ENCODE measurements around the gene OR6C75.
"Not testable (repeated sequence)": the region's sequence is repeated elsewhere in the genome, so short reads cannot be mapped to it uniquely, and the experiment has no call there.

The OR6C75 gene

GRCh38 chr12:55362675-55363074, at the start of gene OR6C75:
Gene OR6C75 (plus strand): TSS chr12:55362975. CDS start chr12:55365111, 2,136 bp downstream.
- Mint-ChIP-seq H3K27me3 (peaks cover 23 to 24% of the 10 kb centered on the region in 2 donors), H3K27ac (no peak within 1 kb of the TSS), H3K9me3 (no peaks in the 10 kb centered on the region), H3K36me3 (no peaks in the 10 kb centered on the region), H3K4me3 (no peak within 1 kb of the TSS), H3K4me1 (no peaks in the 10 kb centered on the region)
- ATAC-seq (replicated peaks) (no peak), DNase-seq (no peak)

GRCh38 chr12:55314043-55314442, 48.7 kb upstream of the OR6C75 start, which contains the start of gene OR6C1:
Gene OR6C1 (plus strand): TSS chr12:55314343. CDS start chr12:55320600, 6,257 bp downstream.
- peaks cover 0 to under 1% of the 10 kb centered on the region in 2 donors for H3K9me3 Mint-ChIP-seq
- no peak for ATAC-seq (replicated peaks)
- H3K27ac Mint-ChIP-seq, result no peak within 1 kb of the TSS
- H3K4me3 Mint-ChIP-seq, result no peak within 1 kb of the TSS
- H3K36me3 Mint-ChIP-seq, result peaks cover 0 to under 1% of the 10 kb centered on the region in 2 donors
- H3K27me3 Mint-ChIP-seq, result peaks cover 10 to 30% of the 10 kb centered on the region in 2 donors
- DNase-seq, result no peak
- no peaks in the 10 kb centered on the region for H3K4me1 Mint-ChIP-seq

GRCh38 chr12:55320201-55320600, 42.6 kb upstream of the OR6C75 start:
- Mint-ChIP-seq H3K36me3 (peaks cover 0 to 3% of the 10 kb centered on the region in 2 donors), H3K9me3 (peaks cover 0 to 3% of the 10 kb centered on the region in 2 donors), H3K27me3 (peaks cover 17 to 42% of the 10 kb centered on the region in 2 donors), H3K27ac (no peak overlapping the region), H3K4me1 (no peaks in the 10 kb centered on the region), H3K4me3 (no peak overlapping the region)
- DNase-seq (no peak), ATAC-seq (replicated peaks) (no peak)

GRCh38 chr12:55325801-55326200, 37.0 kb upstream of the OR6C75 start:
- not testable (repeated sequence) for H3K36me3 Mint-ChIP-seq; ATAC-seq (replicated peaks); H3K9me3 Mint-ChIP-seq; DNase-seq; H3K4me1 Mint-ChIP-seq; H3K4me3 Mint-ChIP-seq; H3K27ac Mint-ChIP-seq
- H3K27me3 Mint-ChIP-seq, result peaks cover 15 to 20% of the 10 kb centered on the region in 2 donors

- Mint-ChIP-seq H3K27me3 (peaks cover 10 to 15% of the 10 kb centered on the region in 2 donors), H3K27ac (no peak within 1 kb of the TSS), H3K4me3 (no peak within 1 kb of the TSS), H3K4me1 (no peaks in the 10 kb centered on the region), H3K36me3 (no peaks in the 10 kb centered on the region), H3K9me3 (peaks cover 0 to 2% of the 10 kb centered on the region in 2 donors)
- ATAC-seq (replicated peaks) (no peak), DNase-seq (no peak)
These were observed 32.3 kb upstream of the OR6C75 start, which contains the start of gene OR6C3 for GRCh38 chr12:55330446-55330845. Gene OR6C3 (plus strand): TSS chr12:55330746. CDS start chr12:55331701, 955 bp downstream.

- H3K4me3 Mint-ChIP-seq, result no peak overlapping the region
These were observed 26.8 kb upstream of the OR6C75 start for GRCh38 chr12:55336002-55336401.

GRCh38 chr12:55355338-55355737, 7.4 kb upstream of the OR6C75 start:
- H3K27me3 Mint-ChIP-seq, result peaks cover 19 to 33% of the 10 kb centered on the region in 2 donors
- DNase-seq; H3K27ac Mint-ChIP-seq; H3K4me3 Mint-ChIP-seq; H3K36me3 Mint-ChIP-seq; ATAC-seq (replicated peaks); H3K4me1 Mint-ChIP-seq; H3K9me3 Mint-ChIP-seq: not testable (repeated sequence)

More at GRCh38 chr12:55336002-55336401, 26.8 kb upstream of the OR6C75 start:
- DNase-seq (no peak), ATAC-seq (replicated peaks) (no peak)
- Mint-ChIP-seq H3K27ac (no peak overlapping the region), H3K9me3 (no peaks in the 10 kb centered on the region), H3K27me3 (peaks cover 3 to 34% of the 10 kb centered on the region in 2 donors), H3K4me1 (no peaks in the 10 kb centered on the region), H3K36me3 (no peaks in the 10 kb centered on the region)

GRCh38 chr12:55365086-55365485, 2.3 kb downstream of the OR6C75 start:
- Mint-ChIP-seq H3K4me1 (no peaks in the 10 kb centered on the region), H3K27ac (no peak overlapping the region), H3K4me3 (no peak overlapping the region), H3K36me3 (no peaks in the 10 kb centered on the region), H3K9me3 (no peaks in the 10 kb centered on the region), H3K27me3 (peaks cover 14 to 18% of the 10 kb centered on the region in 2 donors)
- DNase-seq (no peak), ATAC-seq (replicated peaks) (no peak)

- Mint-ChIP-seq H3K4me3 (no peak overlapping the region), H3K9me3 (no peaks in the 10 kb centered on the region), H3K27ac (no peak overlapping the region), H3K27me3 (peaks cover 0 to 11% of the 10 kb centered on the region in 2 donors), H3K36me3 (no peaks in the 10 kb centered on the region), H3K4me1 (no peaks in the 10 kb centered on the region)
- DNase-seq (no peak), ATAC-seq (replicated peaks) (no peak)
These were observed 9.7 kb downstream of the OR6C75 start for GRCh38 chr12:55372521-55372920.

GRCh38 chr12:55385891-55386290, 23.1 kb downstream of the OR6C75 start:
- Mint-ChIP-seq H3K36me3 (no peaks in the 10 kb centered on the region), H3K9me3 (no peaks in the 10 kb centered on the region), H3K4me3 (no peak overlapping the region), H3K27me3 (peaks cover 3 to 19% of the 10 kb centered on the region in 2 donors), H3K27ac (no peak overlapping the region), H3K4me1 (peaks cover 0 to 1% of the 10 kb centered on the region in 2 donors)
- no peak for ATAC-seq (replicated peaks)
- DNase-seq, result no peak

GRCh38 chr12:55392032-55392795, 29.4 kb downstream of the OR6C75 start:
- H3K27me3 Mint-ChIP-seq, result peaks cover 7 to 26% of the 10 kb centered on the region in 2 donors
- no peak overlapping the region for H3K27ac Mint-ChIP-seq
- no peaks in the 10 kb centered on the region for H3K36me3 Mint-ChIP-seq
- H3K4me1 Mint-ChIP-seq, result no peaks in the 10 kb centered on the region
- no peak overlapping the region for H3K4me3 Mint-ChIP-seq
- ATAC-seq (replicated peaks) (no peak), DNase-seq (no peak)
- no peaks in the 10 kb centered on the region for H3K9me3 Mint-ChIP-seq

- DNase-seq (no peak), ATAC-seq (replicated peaks) (no peak)
- Mint-ChIP-seq H3K27ac (no peak overlapping the region), H3K4me1 (no peaks in the 10 kb centered on the region), H3K36me3 (no peaks in the 10 kb centered on the region), H3K27me3 (peaks cover 4 to 21% of the 10 kb centered on the region in 2 donors), H3K4me3 (no peak overlapping the region), H3K9me3 (no peaks in the 10 kb centered on the region)
These were observed 33.6 kb downstream of the OR6C75 start for GRCh38 chr12:55396326-55396725.

GRCh38 chr12:55400229-55400628, 37.5 kb downstream of the OR6C75 start, which contains the start of gene OR6C65:
Gene OR6C65 (plus strand): TSS chr12:55400529. CDS start chr12:55400529, 0 bp downstream.
- Mint-ChIP-seq H3K4me3 (no peak within 1 kb of the TSS), H3K27me3 (peaks cover 7 to 9% of the 10 kb centered on the region in 2 donors), H3K27ac (no peak within 1 kb of the TSS), H3K9me3 (peaks cover 0 to 1% of the 10 kb centered on the region in 2 donors), H3K4me1 (no peaks in the 10 kb centered on the region), H3K36me3 (no peaks in the 10 kb centered on the region)
- no peak for DNase-seq
- no peak for ATAC-seq (replicated peaks)

- no peak overlapping the region for H3K4me3 Mint-ChIP-seq
- H3K27me3 Mint-ChIP-seq, result peaks cover 5% of the 10 kb centered on the region in 2 donors
These were observed 45.1 kb downstream of the OR6C75 start for GRCh38 chr12:55407866-55408265.

GRCh38 chr12:55409133-55409532, 46.4 kb downstream of the OR6C75 start:
- not testable (repeated sequence) for ATAC-seq (replicated peaks); H3K9me3 Mint-ChIP-seq; DNase-seq; H3K27me3 Mint-ChIP-seq; H3K27ac Mint-ChIP-seq; H3K4me1 Mint-ChIP-seq; H3K4me3 Mint-ChIP-seq; H3K36me3 Mint-ChIP-seq

More at GRCh38 chr12:55407866-55408265, 45.1 kb downstream of the OR6C75 start:
- ATAC-seq (replicated peaks), result no peak
- Mint-ChIP-seq H3K4me1 (no peaks in the 10 kb centered on the region), H3K36me3 (no peaks in the 10 kb centered on the region), H3K27ac (no peak overlapping the region), H3K9me3 (peaks cover 4 to 7% of the 10 kb centered on the region in 2 donors)
- DNase-seq, result no peak

All from stimulated activated naive B cell treated with anti-CD40 and anti-IgM and Interleukin-4, amounts not matched to agents 10 μg/mL and 1 μg/mL and 100 μg/mL, for 72 hours (primary cell).